H1 (cell line): ENCODE measurements around the gene LYPD3. TPM values are rescaled to one million over a fixed set of nuclear protein-coding genes. Genes with fewer than 3 reads are reported as not detected.

Experiments used
- CTCF ChIA-PET: fragments of 300-600 bp; sonication (Branson Sonifier 250); formaldehyde crosslinking; loops from one replicate; lab custom pipeline; 2021; ENCODE audit not compliant: partially characterized antibody; lab: Charles Lee
- POLR2A ChIA-PET: fragments of 300-600 bp; sonication (Branson Sonifier 250); formaldehyde crosslinking; loops from one replicate; lab custom pipeline; 2021; ENCODE audit warnings: inconsistent platforms; ENCODE audit not compliant: partially characterized antibody; lab: Charles Lee
- DNase-seq, 2 experiments: peaks; one replicate each; pipeline versions ENCODE4 v3.0.0 to v3.0.0-alpha.2; 2010 to 2022; ENCODE audit warnings: low spot score in 2 of 2, low read depth in 1 of 2, mixed read lengths in 1 of 2
- FAIRE-seq: peaks from 2 replicates; lab custom pipeline; 2011; peaks lifted over from hg19 to GRCh38; lab: Jason Lieb, UNC
- H2AFZ ChIP-seq: 2 replicates; pipeline ENCODE4 v1.8.1; 2012; ENCODE audit warnings: low read length, inconsistent platforms
- H2AK5ac ChIP-seq: 2 replicates; pipeline ENCODE4 v1.6.1; 2013; ENCODE audit warnings: low read depth, low read length
- H2BK120ac ChIP-seq: replicated peaks from 2 replicates; pipeline ENCODE3; 2013; ENCODE audit warnings: low read depth, low read length, inconsistent platforms
- H2BK12ac ChIP-seq: 2 replicates; pipeline ENCODE4 v1.6.1; 2013; ENCODE audit warnings: low read depth, low read length
- H2BK15ac ChIP-seq: 2 replicates; pipeline ENCODE4 v1.6.1; 2013; ENCODE audit warnings: low read length
- H2BK20ac ChIP-seq: 2 replicates; pipeline ENCODE4 v1.6.1; 2013; ENCODE audit warnings: low read length
- H2BK5ac ChIP-seq: 2 replicates; pipeline ENCODE4 v1.6.1; 2013; ENCODE audit warnings: low read depth, low read length
- H3K14ac ChIP-seq: 2 replicates; pipeline ENCODE4 v1.6.1; 2013; ENCODE audit warnings: inconsistent platforms; ENCODE audit not compliant: insufficient read length
- H3K18ac ChIP-seq: 2 replicates; pipeline ENCODE4 v1.6.1; 2013; ENCODE audit warnings: low read length; ENCODE audit errors: extremely low read depth
- H3K23ac ChIP-seq: 2 replicates; pipeline ENCODE4 v1.6.1; 2013; ENCODE audit warnings: inconsistent platforms; ENCODE audit not compliant: insufficient read length
- H3K23me2 ChIP-seq: 2 replicates; pipeline ENCODE4 v1.6.1; 2013; ENCODE audit warnings: low read depth, low read length
- H3K27ac ChIP-seq: 2 replicates; pipeline ENCODE4 v1.6.1; 2011; ENCODE audit warnings: low read depth, low read length, inconsistent platforms
- H3K27me3 ChIP-seq, 4 experiments: replicated peaks in 1 of 4; 1 replicate in 1 of 4; 2 replicates in 3 of 4; pipeline versions ENCODE4 v1.6.1 to v1.8.1; 2011 to 2013; ENCODE audit warnings: low read length in 3 of 4, mild to moderate bottlenecking in 3 of 4, inconsistent platforms in 2 of 4, mixed read lengths in 2 of 4, moderate library complexity in 1 of 4; ENCODE audit not compliant: control insufficient read depth in 3 of 4, insufficient read depth in 3 of 4; ENCODE audit errors: extremely low read depth in 1 of 4
- H3K36me3 ChIP-seq, 4 experiments: 2 replicates each; pipeline versions ENCODE4 v1.6.1 to v1.8.1; 2011 to 2013; ENCODE audit warnings: mild to moderate bottlenecking in 4 of 4, low read length in 3 of 4, moderate library complexity in 2 of 4, control low read depth in 1 of 4, inconsistent platforms in 1 of 4; ENCODE audit not compliant: insufficient read depth in 4 of 4, control insufficient read depth in 2 of 4
- H3K4ac ChIP-seq: replicated peaks from 2 replicates; pipeline ENCODE3; 2013; ENCODE audit warnings: low read length, low read depth, mixed read lengths, inconsistent platforms; ENCODE audit not compliant: insufficient read length
- H3K4me1 ChIP-seq, 4 experiments: replicated peaks in 1 of 4; 1 replicate in 1 of 4; 2 replicates in 3 of 4; pipeline versions ENCODE4 v1.6.1 to v1.8.1; 2011 to 2013; ENCODE audit warnings: low read length in 3 of 4, inconsistent platforms in 2 of 4, mixed read lengths in 1 of 4; ENCODE audit not compliant: insufficient read depth in 4 of 4, control insufficient read depth in 3 of 4
- H3K4me2 ChIP-seq, 2 experiments: 2 replicates each; pipeline versions ENCODE4 v1.6.1 to v1.8.1; 2011 to 2013; ENCODE audit warnings: low read depth in 2 of 2, low read length in 2 of 2, control low read depth in 1 of 2, inconsistent platforms in 1 of 2, mild to moderate bottlenecking in 1 of 2; ENCODE audit not compliant: insufficient read depth in 1 of 2
- H3K4me3 ChIP-seq, 4 experiments: fragments of 200-600, 300-600 bp in 1 of 4; sonication (generic), shearing (Covaris generic), sonication (Bioruptor Twin) in 1 of 4; 2 replicates each; pipeline versions ENCODE4 v1.5.1 to v1.8.1; 2011 to 2016; ENCODE audit warnings: low read length in 4 of 4, low read depth in 3 of 4, control low read depth in 2 of 4, inconsistent platforms in 2 of 4, mild to moderate bottlenecking in 2 of 4, mixed read lengths in 1 of 4, moderate library complexity in 1 of 4; ENCODE audit not compliant: insufficient read depth in 2 of 4; ENCODE audit errors: extremely low read depth in 1 of 4
- H3K56ac ChIP-seq: replicated peaks from 2 replicates; pipeline ENCODE3; 2013; ENCODE audit warnings: low read depth, mild to moderate bottlenecking, mixed read lengths, low read length, inconsistent platforms; ENCODE audit not compliant: insufficient read length
- H3K79me1 ChIP-seq: 2 replicates; pipeline ENCODE4 v1.6.1; 2013; ENCODE audit warnings: low read depth, low read length, control low read depth
- H3K79me2 ChIP-seq, 2 experiments: 2 replicates each; pipeline versions ENCODE4 v1.6.1 to v1.8.1; 2012 to 2013; ENCODE audit warnings: low read length in 2 of 2, mild to moderate bottlenecking in 2 of 2, inconsistent platforms in 1 of 2; ENCODE audit not compliant: insufficient read depth in 2 of 2, control insufficient read depth in 1 of 2
- H3K9ac ChIP-seq, 4 experiments: replicated peaks in 1 of 4; 1 replicate in 1 of 4; 2 replicates in 3 of 4; pipeline versions ENCODE4 v1.6.1 to v1.8.1; 2011 to 2013; ENCODE audit warnings: low read depth in 3 of 4, low read length in 3 of 4, control low read depth in 2 of 4, mild to moderate bottlenecking in 2 of 4, moderate library complexity in 2 of 4, inconsistent platforms in 1 of 4; ENCODE audit errors: extremely low read depth in 1 of 4
- H3K9me3 ChIP-seq, 2 experiments: 2 replicates each; pipeline versions ENCODE4 v1.6.1 to v1.8.1; 2012 to 2013; ENCODE audit warnings: mild to moderate bottlenecking in 2 of 2, moderate library complexity in 2 of 2, control low read depth in 1 of 2, inconsistent platforms in 1 of 2, low read depth in 1 of 2, low read length in 1 of 2, mixed read lengths in 1 of 2; ENCODE audit not compliant: insufficient read depth in 2 of 2
- H4K20me1 ChIP-seq, 2 experiments: replicated peaks in 1 of 2; 2 replicates each; pipeline versions ENCODE3 to v1.8.1; 2011 to 2013; ENCODE audit warnings: inconsistent platforms in 2 of 2, low read length in 2 of 2, mild to moderate bottlenecking in 1 of 2; ENCODE audit not compliant: insufficient read depth in 2 of 2, control insufficient read depth in 1 of 2
- H4K5ac ChIP-seq: 2 replicates; pipeline ENCODE4 v1.6.1; 2013; ENCODE audit warnings: low read length, low read depth, mixed read lengths, inconsistent platforms; ENCODE audit not compliant: insufficient read length
- H4K8ac ChIP-seq: 2 replicates; pipeline ENCODE4 v1.8.0; 2013; ENCODE audit warnings: mild to moderate bottlenecking, moderate library complexity, low read length, inconsistent platforms; ENCODE audit not compliant: insufficient read depth; ENCODE audit errors: extremely low read depth
- H4K91ac ChIP-seq: replicated peaks from 2 replicates; pipeline ENCODE3; 2013; ENCODE audit warnings: low read length, mixed read lengths, inconsistent platforms; ENCODE audit not compliant: insufficient read length
- BACH1 ChIP-seq: IDR thresholded peaks from 2 replicates; pipeline ENCODE4 v1.6.1; 2012; ENCODE audit warnings: low read length, improper control_type of control experiment
- CHD2 ChIP-seq: IDR thresholded peaks from 2 replicates; pipeline ENCODE4 v1.6.1; 2012; ENCODE audit warnings: low read length, improper control_type of control experiment
- E2F6 ChIP-seq: IDR thresholded peaks from 2 replicates; pipeline ENCODE4 v1.6.1; 2012; ENCODE audit warnings: inconsistent platforms
- KDM4A ChIP-seq: IDR thresholded peaks from one replicate; pipeline ENCODE4 v1.7.1; 2012; ENCODE audit warnings: low read depth, mild to moderate bottlenecking, moderate library complexity, low read length, inconsistent platforms; ENCODE audit not compliant: severe bottlenecking
- MAFK ChIP-seq: IDR thresholded peaks from 2 replicates; pipeline ENCODE4 v1.6.1; 2012; ENCODE audit warnings: low read depth, mild to moderate bottlenecking, improper control_type of control experiment, low read length
- PHF8 ChIP-seq: fragments of 200-600 bp; sonication (generic); conservative IDR thresholded peaks from 2 replicates; pipeline ENCODE4 v1.7.1; 2012; ENCODE audit warnings: low read depth, mild to moderate bottlenecking, inconsistent platforms, low read length, moderate library complexity
- POLR2A ChIP-seq, 2 experiments: IDR thresholded peaks; 1 replicate in 1 of 2; 2 replicates in 1 of 2; pipeline ENCODE4 v1.6.1; 2011; ENCODE audit warnings: low read depth in 2 of 2, low read length in 2 of 2, mild to moderate bottlenecking in 2 of 2; ENCODE audit errors: control extremely low read depth in 1 of 2
- RBBP5 ChIP-seq: IDR thresholded peaks from 2 replicates; pipeline ENCODE4 v1.7.1; 2012; ENCODE audit warnings: low read depth, mild to moderate bottlenecking, inconsistent platforms, low read length, moderate library complexity, borderline replicate concordance
- SIRT6 ChIP-seq: IDR thresholded peaks from one replicate; pipeline ENCODE4 v1.7.1; 2012; ENCODE audit warnings: low read length, inconsistent platforms
- USF2 ChIP-seq: IDR thresholded peaks from 2 replicates; pipeline ENCODE4 v1.6.1; 2011; ENCODE audit warnings: low read length, improper control_type of control experiment
- YY1 ChIP-seq: IDR thresholded peaks from 2 replicates; pipeline ENCODE4 v1.6.1; 2011; ENCODE audit warnings: low read depth, mild to moderate bottlenecking, low read length
- ZNF274 ChIP-seq: IDR thresholded peaks from 2 replicates; pipeline ENCODE4 v1.7.0; 2012; ENCODE audit warnings: low read length, borderline replicate concordance; ENCODE audit errors: extremely low read depth
- WGBS, 2 experiments: shearing (Covaris generic) in 1 of 2; methylation state at CpG; one replicate each; pipeline versions ENCODE4 v1.1.6 to v1.1.7; 2013 to 2015; ENCODE audit warnings: low lambda C conversion rate in 2 of 2, mixed read lengths in 2 of 2, inconsistent platforms in 1 of 2, low coverage in 1 of 2, missing lambda C conversion rate in 1 of 2; ENCODE audit not compliant: insufficient replicate concordance in 2 of 2, insufficient coverage in 1 of 2, insufficient read length in 1 of 2; ENCODE audit errors: extremely low coverage in 1 of 2, missing lambda C conversion rate in 1 of 2; 5-methylcytosine and 5-hydroxymethylcytosine counted together
- polyA plus RNA-seq, 7 experiments: library from polyadenylated mRNA; depleted of rRNA in 3 of 7; stranded (reverse) in 5 of 7; unstranded in 2 of 7; fragments of >200 nt in 5 of 7; fragments of 200-250 nt in 2 of 7; gene quantifications; 1 replicate in 5 of 7; 2 replicates in 1 of 7; 4 replicates in 1 of 7; pipeline versions ENCODE4 v1.2.1 to v1.2.3, GENCODE V29; 2011 to 2013; ENCODE audit warnings: missing spikeins in 2 of 7, mixed read lengths in 2 of 7
- total RNA-seq: library from RNA; stranded (reverse); fragmentation: NEBNext Ultra II Directional; extraction: Animal tissue kit (Norgen Biotek cat#: 25700); gene quantifications from 2 replicates; pipeline ENCODE4 v1.2.1, GENCODE V29; 2021

Gene LYPD3
- total and polyA plus RNA-seq, 2 of the 8 experiments (the other 6 are each of a cell fraction or from before 2014, with no cell fraction given), result 4.1 to 16.4 TPM

- peaks cover 7% of the 10 kb centered on the region; the same call in 1 of the 2 replicates for H3K23me2 ChIP-seq
- no peak overlapping the region for H3K9ac ChIP-seq
- H3K9me3 ChIP-seq, result no peaks in the 10 kb centered on the region
- H3K18ac ChIP-seq, result no peak overlapping the region
- no peak overlapping the region for H2BK15ac ChIP-seq
- DNase-seq, result no peak
- H3K4me1 ChIP-seq, result peaks cover 0 to 4% (median 0%) of the 10 kb centered on the region in 4 experiments; a peak in 1 of 7 replicates
- no peak for FAIRE-seq
- no peak overlapping the region for H3K56ac ChIP-seq
- no peak overlapping the region for H2BK20ac ChIP-seq
- no peak overlapping the region for H3K23ac ChIP-seq
- H2BK5ac ChIP-seq, result no peak overlapping the region
- POLR2A ChIA-PET, result interaction anchor here (1.2 kb wide), 1 partner anchor 26 kb away, joined by 3 read pairs; no protein-coding TSS in a partner anchor
- WGBS, 2 experiments, result 87% methylated on average over 5 of the region's 5 CpGs; no CpG with 5 or more reads in 1 of the 2 experiments
- no peak overlapping the region for H3K4me3 ChIP-seq
- peaks cover 0 to 8% (median 2%) of the 10 kb centered on the region in 4 experiments; a peak in 3 of 8 replicates for H3K36me3 ChIP-seq
- peaks cover 0 to 2% of the 10 kb centered on the region in 2 experiments for H4K20me1 ChIP-seq
- H3K79me1 ChIP-seq, result no peaks in the 10 kb centered on the region
- H2BK12ac ChIP-seq, result no peak overlapping the region
- H3K79me2 ChIP-seq, result no peaks in the 10 kb centered on the region
- CTCF ChIA-PET, result interaction anchor here (0.6 to 4.3 kb wide), 9 partner anchors 18 to 222 kb away, joined by 3 to 19 read pairs (median 4); no protein-coding TSS in a partner anchor
- peaks cover 2 to 11% (median 9%) of the 10 kb centered on the region in 4 experiments for H3K27me3 ChIP-seq
- no peak overlapping the region for H3K4ac ChIP-seq
- no peak overlapping the region for H2BK120ac ChIP-seq
- no peak overlapping the region for H4K5ac ChIP-seq
- no peak overlapping the region for H2AFZ ChIP-seq
- no peak overlapping the region for H3K14ac ChIP-seq
- H2AK5ac ChIP-seq, result no peak overlapping the region
- H3K27ac ChIP-seq, result no peak overlapping the region
- no peak overlapping the region for H4K91ac ChIP-seq
- no peak overlapping the region for H4K8ac ChIP-seq
- no peak overlapping the region for H3K4me2 ChIP-seq
- TF ChIP-seq ZNF274, result no peak
- no peak for TF ChIP-seq POLR2A (IDR thresholded peaks at IDR 0.05; ENCODE audit: control extremely low read depth in 1 of 2, low read depth in 2 of 2, low read length in 2 of 2)
- no peak for TF ChIP-seq SIRT6
- TF ChIP-seq USF2, result no peak
- TF ChIP-seq MAFK, result no peak
- no peak for TF ChIP-seq YY1
- no peak for TF ChIP-seq BACH1
- TF ChIP-seq KDM4A, result no peak
- TF ChIP-seq PHF8, result no peak
- no peak for TF ChIP-seq CHD2
- TF ChIP-seq RBBP5, result no peak
- no peak for TF ChIP-seq E2F6
Observed at GRCh38 chr19:43498233-43498842, 32.9 kb upstream of the LYPD3 start.
